GM18502 (cell line): ENCODE measurements around the gene TUBA4B.
"Not testable (repeated sequence)": the region's sequence is repeated elsewhere in the genome, so short reads cannot be mapped to it uniquely, and the experiment has no call there.

Source experiments
- ATAC-seq: cut with Tn5 transposase; IDR thresholded peaks from one replicate; pipeline ENCODE4 v1.9.1; 2021; ENCODE audit warnings: mild to moderate bottlenecking; ENCODE audit not compliant: unreplicated experiment, poor library complexity

The TUBA4B gene

GRCh38 chr2:219246559-219246958 lies 6.5 kb upstream of the TUBA4B start:
- no peak for ATAC-seq

- no peak for ATAC-seq
Measured at GRCh38 chr2:219247678-219248642, 5.1 kb upstream of the TUBA4B start.

GRCh38 chr2:219248845-219249202 lies 4.2 kb upstream of the TUBA4B start:
- no peak for ATAC-seq

GRCh38 chr2:219249203-219249980 lies 3.7 kb upstream of the TUBA4B start:
- peak; percentile 27 for ATAC-seq

- ATAC-seq: no peak
Measured at GRCh38 chr2:219250049-219250781, 2.8 kb upstream of the TUBA4B start.

- no peak for ATAC-seq
Measured at GRCh38 chr2:219251656-219252055, 1.4 kb upstream of the TUBA4B start.

- ATAC-seq: no peak
Measured at GRCh38 chr2:219252084-219252483, 959 bp upstream of the TUBA4B start.

GRCh38 chr2:219252570-219252899 lies 508 bp upstream of the TUBA4B start:
- ATAC-seq: no peak

- peak; percentile 65 for ATAC-seq
Measured at GRCh38 chr2:219253753-219254589, 928 bp downstream of the TUBA4B start, which contains the start of gene TUBA4A. Gene TUBA4A, minus strand, starts transcription at chr2:219253918. Its CDS starts 60 bp downstream, at chr2:219253858.

GRCh38 chr2:219254590-219255201 lies 1.7 kb downstream of the TUBA4B start:
- ATAC-seq: peak; percentile 30

- not testable (repeated sequence) for ATAC-seq
Measured at GRCh38 chr2:219258942-219259341, 5.9 kb downstream of the TUBA4B start.

GRCh38 chr2:219261024-219261855 lies 8.2 kb downstream of the TUBA4B start:
- ATAC-seq: no peak

GRCh38 chr2:219266232-219266631 lies 13.2 kb downstream of the TUBA4B start:
- ATAC-seq: no peak

GRCh38 chr2:219266886-219267285 lies 13.8 kb downstream of the TUBA4B start:
- no peak for ATAC-seq

- no peak for ATAC-seq
Measured at GRCh38 chr2:219268294-219268693, 15.3 kb downstream of the TUBA4B start.

GRCh38 chr2:219269362-219270054 lies 16.5 kb downstream of the TUBA4B start:
- ATAC-seq: no peak

GRCh38 chr2:219270055-219270372 lies 17.0 kb downstream of the TUBA4B start:
- no peak for ATAC-seq

GRCh38 chr2:219271021-219271420 lies 18.0 kb downstream of the TUBA4B start:
- ATAC-seq: no peak
